HG02973 (cell line): ENCODE data around the gene PLXNB1.

Experiments used
- ATAC-seq: cut with Tn5 transposase; IDR thresholded peaks from one replicate; pipeline ENCODE4 v1.9.1; 2021; ENCODE audit warnings: moderate library complexity; ENCODE audit not compliant: unreplicated experiment

The PLXNB1 gene

DNA sequence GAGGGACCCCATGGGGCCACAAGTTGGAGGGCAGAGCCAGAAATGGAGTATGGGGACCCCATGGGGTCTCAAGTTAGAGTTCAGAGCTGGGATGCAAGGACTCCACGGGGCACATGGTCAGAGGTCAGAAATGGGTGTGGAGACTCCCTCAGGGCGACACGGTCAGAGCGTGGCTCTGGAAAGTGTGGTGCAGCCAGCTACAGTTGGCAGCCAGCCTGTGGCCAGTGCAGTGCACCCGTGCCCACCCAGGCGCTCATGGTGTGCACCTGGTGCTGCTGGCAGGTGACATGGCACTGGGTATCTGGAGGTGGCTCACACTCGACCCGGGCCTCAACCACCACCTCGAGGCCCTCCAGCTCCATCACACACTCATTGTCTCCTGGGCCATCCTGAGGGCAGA, 11.2 kb downstream of the PLXNB1 start:
- no peak for ATAC-seq

DNA sequence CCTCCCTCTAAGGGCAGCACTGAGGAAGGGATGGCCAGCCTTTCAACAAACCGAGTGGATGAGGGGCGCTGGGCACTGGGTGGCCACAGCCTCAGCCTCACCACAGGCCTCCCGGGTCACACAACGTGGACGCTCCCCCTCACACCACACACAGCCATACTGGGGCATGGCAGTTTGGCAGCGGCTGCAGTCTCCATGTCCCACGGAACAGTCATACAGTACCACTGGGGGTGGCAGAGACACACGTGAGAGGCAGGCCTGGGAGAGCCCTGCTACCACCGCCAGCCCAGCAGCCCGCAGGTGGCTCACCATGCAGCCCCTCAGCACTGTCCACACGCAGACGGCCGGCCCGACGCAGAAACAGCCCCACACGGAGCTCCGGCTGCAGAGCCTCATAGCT, 11.7 kb downstream of the PLXNB1 start:
- ATAC-seq = no peak

DNA sequence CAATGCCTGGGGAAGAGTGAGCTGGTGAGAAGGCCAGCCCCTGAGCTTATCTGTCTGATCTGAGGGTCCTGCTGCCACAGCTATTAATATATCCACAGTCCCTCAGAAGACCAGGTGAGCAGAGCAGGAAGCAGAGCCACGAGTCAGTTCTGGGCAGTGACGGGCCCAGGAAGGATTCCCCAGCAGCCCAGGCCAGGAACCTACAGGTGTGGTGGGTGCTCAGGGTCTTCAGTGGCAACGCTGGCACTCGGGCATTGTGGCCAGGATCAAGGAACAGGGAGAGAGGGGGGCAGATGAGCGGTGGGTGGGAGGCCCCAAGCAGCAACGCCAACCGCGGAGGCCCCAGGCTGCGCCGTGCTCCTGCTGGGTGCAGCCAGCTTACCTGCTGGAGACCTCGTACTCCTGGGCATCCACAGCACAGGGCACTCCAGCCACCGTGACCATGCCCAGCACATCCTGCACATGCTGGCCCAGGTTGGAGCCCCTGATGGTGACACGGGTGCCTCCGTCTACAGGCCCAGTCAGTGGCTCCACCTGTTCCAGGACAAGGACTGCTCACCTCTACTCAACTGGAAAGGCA, 12.3 kb downstream of the PLXNB1 start:
- ATAC-seq = no peak

DNA sequence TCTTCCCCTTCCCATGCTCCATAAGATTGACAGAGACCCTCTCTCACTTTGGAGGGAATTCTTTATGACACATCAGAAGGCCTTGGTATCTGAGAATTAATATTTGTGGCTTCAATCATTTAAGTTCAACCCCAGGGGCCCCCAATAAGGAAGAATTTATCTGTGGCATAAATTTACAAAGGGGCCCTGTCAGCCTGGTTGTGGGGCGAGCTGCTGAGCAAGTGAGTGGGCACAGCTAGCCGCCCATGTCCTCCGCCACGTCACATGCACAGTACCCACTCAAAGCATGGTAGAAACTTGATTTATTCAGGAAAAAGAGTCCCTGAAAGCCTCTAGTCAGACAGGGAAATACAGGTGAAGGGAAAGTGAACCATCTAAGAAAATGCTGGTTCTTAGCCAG, 13.3 kb downstream of the PLXNB1 start:
- ATAC-seq = no peak

DNA sequence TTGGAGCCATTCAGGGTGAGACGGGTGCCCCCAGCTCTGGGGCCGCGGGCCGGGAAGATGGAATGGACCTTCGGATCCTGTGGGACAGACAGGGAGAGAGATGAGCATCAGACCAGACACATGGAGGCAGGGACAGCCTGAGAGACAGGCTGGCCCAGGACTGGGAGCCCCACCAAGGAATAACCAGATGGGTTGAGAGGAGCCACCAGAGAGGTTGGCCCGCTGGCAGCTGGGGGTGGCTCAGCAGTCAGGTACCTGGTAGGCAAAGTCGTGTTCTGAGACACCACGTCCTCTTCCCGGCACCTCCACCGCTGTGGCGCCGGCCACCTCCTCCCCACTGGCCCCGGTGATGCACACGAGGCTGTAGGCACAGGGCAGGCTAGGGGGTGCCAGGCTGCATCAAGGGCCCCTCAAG, 13.8 kb downstream of the PLXNB1 start:
- no peak for ATAC-seq

DNA sequence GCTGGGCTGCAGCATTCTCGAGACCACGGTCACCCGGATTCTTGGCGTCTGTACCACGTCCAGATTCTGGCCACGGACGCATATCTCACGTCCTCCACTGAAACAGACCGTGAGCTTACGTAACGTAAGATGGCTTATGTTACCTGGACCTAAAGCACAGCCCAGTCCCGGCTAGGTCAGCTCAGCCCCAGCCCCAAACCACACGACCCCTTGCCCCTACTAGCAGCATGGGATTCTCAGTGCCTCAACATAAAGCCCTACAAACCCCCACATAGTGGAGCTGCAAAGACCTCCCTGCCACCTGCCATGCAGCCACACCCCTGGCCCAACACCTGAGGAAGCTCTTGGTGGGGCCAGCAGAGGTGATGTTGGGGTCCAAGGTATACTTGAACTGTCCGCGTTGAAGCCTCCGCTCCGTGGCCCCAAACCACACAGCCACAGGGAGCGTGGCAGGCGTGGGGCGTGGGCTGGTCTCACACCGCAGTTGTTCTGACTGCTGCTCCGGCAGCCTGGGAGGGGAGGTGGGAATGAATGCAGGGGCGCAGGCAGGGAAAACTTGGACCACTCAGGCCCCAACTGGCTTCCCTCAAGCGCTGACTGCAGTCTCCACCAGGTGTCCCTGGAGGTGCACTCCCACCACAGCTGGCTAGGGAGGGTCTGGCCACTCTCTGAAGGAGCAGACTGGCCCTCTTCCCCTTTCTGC, 14.5 kb downstream of the PLXNB1 start:
- no peak for ATAC-seq

DNA sequence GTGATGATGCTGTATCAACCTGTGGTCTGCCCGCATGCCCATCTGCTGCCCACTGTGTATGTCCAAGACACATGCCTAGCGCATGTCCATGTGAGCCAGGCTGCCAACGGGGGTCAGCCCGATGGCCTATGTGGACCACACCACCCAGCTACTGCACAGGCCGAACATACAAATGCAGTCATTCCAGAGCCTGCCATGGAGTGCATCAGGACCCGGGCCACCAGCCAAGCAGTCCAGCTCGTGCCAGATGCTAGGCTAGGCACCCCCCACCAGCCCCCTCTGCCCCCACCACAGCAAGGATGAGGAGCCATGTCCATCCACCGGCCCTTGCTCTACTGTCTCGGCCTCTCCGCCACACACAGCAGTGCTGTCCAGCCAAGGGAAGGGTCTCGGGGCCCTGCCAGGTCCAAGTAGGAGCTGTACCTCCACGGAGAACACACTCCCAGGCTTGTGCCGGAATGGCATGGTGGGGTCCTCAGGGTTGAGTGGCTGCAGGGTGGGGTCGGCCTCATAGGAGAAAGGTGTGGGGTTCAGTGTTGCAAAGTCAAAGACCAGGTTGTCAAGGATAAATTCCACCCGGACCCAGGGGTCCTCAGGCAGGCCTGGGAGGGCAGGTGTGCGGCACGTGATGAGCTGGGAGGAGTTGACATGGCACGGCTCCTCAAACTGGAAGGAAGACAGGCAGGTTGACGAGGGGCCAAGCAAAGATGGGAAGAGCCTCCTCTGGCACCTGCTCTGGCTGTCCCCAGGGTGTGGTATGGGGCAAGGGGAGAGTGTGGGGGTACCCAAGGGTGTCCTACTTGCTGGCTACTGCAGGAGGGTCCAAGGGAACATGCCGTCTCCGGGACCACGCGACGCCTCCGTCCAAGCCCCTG, 15.3 kb downstream of the PLXNB1 start:
- ATAC-seq = no peak

DNA sequence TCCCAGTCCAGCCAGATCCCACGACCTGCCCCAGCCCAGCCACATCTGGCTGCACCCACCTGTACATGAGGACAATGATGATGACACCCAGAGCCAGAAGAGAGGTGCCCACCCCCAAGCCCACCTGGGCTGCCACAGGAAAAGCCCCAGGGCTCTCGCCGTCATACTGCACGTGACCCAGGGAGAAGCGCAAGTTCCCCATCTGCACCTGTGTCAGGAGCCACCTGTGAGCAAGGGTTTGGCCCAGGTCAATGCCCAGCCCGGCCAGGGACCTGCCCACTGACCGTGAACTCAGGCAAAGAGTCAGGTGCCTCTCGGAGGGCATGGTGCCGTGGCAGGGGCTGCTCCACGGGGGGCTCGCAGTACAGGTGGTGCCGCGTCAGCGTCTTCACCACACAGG, 16.3 kb downstream of the PLXNB1 start:
- ATAC-seq = no peak

DNA sequence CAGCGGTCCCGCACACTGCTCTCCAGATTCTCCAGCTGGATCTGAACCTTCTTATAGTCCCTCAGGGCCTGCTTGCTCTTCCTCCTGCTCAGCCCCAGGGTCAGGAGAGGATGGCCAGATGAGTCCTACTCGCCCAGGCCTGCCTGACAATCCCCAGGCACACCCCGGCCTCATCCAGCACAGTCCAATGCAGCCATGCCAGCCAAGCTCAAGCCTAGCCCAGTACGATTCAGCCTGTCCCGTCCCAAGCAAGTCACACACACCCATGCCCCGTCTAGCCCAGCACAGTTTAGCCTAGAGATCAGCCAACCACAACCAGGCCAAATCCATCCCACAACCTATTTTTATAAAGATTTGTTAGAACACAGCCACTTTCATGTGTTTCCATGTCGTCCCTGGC, 16.8 kb downstream of the PLXNB1 start:
- no peak for ATAC-seq

DNA sequence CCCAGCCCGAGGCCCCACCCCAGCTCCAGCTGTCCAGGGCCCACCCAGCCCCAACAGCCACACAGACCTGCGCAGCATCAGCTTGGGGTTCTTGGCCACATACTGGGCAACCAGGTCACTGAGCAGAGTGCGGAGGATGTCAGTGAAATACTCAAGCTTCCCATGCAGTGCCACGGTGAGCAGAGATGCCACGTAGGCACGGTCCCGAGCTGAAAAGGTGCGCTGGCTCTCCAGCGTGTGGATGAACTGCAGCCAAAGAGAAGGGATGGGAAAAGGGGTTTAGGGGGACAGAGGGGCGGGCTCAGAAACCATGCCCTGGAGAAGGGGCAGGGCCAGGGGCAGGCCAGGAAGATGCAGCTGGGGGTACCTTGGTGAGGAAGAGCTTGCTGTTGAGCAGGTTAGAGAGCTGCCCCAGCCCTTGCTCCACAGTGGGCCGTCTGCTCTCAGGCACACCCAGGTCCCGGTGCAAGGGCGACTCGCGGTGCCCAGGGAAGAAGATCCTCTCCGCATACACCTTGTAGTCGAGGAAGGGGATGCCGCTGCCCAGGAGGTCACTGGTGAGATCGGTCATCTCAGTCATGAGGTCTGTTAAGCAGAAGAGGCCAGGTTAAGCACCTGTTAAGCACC, 17.4 kb downstream of the PLXNB1 start:
- no peak for ATAC-seq

DNA sequence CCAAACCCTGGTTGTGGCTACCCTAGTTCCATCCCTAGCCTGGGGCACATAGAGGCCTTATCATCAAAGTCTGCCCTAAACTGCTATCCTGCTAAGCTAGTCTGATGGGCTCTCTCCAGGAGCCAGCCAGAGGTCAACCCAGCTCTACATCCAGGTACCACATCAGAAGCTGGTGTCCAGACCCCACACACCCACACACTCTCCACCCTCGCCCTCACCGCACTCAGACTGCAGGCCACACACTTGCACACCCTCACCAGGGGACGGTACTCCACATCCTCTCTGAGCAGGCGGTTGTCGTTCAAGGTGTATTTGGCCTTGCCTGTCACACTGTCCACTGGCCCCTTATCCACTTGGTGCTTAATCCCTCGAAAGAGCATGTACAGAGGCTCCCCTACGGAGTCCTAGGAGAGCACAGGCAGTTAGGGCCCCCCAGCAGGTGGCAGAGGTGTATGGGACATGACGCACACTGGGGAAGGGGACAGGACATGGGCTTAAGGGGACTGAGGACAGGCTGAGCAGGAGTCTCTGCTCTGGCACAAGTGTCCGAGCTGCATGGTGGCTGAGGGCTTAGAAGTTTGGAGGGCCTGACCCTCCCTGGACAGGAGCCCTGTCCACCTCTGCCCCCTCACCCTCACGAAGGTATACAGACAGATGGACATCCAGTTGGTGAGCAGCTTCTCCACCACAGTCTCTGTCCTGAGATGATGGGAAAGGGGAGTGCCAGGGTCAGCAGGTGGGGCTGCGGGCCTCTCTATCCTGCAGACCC, 18.1 kb downstream of the PLXNB1 start:
- no peak for ATAC-seq

DNA sequence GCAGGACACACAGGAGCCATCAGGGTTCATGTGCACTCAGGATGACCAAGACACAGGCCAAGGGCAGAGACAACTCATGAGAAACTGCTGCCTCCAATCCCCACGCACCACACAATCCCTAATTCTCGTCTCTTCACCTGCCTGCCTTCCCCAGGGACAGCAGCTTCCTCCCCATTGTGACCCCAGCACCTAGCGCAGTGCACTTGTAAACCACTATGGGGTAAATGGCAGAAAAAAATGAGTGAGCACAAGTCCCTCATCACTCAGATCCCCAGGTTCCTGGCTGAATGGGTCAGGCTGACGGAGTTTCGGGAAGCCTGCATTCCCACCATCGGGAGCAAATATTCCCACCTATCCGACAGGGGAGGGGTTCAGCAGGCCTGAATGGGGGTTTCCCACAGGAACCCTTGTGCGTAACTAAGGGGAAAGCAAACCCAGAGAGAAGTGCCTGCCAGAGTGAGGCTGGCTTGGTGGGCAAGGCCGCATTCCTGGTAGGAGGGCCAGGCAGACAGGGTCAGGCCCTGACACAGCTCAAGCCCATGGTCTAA, 18.8 kb downstream of the PLXNB1 start:
- no peak for ATAC-seq

DNA sequence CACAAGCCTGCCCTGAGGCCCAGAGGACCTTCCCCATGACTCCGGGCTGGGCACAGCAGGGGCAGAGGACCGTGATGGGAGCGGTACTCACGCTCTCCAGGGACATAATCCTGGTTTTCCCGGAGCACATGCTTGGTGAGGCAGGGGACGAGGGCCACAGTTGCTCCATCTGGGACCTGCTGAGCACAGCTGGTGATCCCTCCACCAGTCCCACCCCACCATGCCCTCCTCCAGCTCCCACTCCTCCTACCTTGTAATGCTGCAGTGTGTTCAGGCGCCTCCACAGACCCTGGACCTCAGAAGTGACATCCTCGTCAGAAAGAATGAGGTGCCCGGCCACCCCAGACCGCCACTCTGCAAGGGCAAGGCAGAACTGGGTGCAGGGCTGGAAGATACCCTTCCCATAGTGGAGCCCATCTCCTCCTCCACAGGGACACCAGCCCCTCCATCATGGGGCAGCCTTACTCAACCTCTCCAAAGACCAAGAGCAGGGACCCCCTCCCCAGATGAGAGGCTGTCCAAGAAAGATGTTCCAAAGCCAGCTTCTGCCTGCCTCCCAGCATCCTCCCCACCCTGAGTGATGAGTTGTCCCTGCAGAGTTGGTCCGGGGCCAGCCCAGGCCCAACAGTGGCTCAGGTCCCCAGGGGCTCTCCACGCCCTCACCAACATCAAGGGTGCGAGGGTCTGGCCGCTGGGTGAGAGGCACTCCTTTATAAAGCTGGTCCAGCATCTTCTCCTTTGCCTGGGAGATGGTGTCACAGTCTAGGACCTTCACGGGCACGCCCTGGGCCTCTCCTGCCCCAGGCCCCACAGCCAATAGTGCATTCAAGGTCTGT, 19.5 kb downstream of the PLXNB1 start:
- ATAC-seq = no peak

DNA sequence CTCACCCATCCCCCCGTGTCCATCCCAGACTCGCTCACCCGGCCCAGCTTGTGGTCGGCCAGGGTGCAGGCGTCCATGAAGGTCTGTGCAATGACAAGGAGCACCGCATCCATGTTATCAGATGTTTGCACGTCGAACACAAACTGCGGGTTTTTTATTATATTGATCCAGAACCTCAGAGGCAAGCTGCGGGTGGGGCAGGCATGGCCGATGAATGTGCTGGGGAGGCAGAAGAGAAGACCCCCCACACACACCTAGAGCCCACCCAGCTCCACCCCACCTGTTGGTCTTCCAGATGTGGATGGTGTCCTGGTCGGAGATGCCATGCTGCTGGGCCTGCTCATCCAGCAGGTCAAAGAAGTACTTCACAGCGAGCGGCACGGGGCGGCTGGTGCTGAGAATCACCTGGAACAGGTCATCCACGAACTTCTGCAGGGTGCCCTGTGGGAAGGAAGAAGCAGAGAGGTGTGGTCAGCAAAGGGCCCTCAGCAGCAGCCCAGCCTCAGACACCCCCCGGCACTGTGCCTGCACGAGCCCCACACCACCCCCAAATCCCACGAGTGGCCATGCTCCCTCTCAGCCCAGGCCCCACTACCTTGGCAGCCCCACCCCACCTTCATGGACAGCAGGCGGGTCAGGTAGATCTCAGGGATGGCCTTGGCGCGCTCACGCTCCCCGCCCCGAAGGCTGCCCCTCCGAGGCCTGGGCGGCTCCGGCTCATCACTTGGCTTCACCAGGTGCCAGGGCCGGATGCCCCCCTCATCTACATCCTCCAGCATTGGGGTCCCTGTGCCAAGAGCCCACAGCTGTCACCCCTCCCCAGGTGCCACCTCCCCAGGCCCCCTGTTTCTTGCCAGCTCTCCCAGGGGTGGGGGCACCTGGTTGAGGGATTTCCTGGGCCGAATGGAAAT, 20.3 kb downstream of the PLXNB1 start:
- no peak for ATAC-seq

DNA sequence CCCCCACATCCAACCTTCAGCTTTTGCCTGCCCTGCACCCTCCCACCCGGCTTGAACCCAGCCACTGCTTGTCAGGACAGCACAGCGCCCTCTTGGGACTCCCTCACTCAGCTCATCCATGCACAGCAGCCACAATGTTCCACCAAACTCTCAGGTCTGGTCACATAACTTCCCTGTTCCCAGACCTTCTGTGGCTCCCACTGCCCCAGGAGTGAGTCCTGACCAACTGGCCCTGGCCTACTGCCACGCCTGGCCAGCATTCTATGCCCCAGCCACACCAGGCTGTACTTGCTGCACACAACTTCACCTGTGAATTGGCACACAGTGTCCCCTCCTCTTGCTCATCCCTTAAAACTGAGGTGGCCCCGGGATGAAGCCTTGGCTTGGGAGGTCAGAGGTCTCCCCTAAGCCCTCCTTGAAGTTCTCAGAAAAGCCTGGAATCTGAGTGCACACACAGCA, 21.0 kb downstream of the PLXNB1 start:
- no peak for ATAC-seq

DNA sequence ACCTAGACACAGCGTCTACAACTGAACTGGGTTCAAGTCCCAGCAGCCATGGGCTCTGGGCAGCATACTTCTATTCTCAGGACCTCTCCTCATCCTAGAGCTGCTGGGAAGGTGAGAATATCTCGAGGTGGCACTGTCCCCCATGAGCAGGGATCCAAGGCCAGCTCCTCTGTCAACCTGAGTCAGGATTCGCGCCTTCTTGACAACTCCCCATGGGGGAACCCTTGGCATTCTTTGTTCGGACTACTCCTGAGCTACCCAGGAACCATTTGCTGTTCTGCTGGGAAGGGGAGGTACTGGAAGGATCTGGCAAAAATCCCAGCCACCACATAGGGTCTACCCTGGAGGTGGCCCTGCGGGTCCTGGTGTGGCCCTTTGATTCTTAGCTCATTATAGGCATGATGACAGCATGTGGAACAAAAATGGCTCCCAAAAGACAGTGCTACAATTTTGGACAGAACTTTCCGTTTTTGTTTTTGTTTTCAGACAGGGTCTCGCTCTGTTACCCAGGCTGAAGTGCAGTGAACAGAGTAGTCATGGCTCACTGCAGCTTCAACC, 22.3 kb downstream of the PLXNB1 start:
- ATAC-seq = no peak

DNA sequence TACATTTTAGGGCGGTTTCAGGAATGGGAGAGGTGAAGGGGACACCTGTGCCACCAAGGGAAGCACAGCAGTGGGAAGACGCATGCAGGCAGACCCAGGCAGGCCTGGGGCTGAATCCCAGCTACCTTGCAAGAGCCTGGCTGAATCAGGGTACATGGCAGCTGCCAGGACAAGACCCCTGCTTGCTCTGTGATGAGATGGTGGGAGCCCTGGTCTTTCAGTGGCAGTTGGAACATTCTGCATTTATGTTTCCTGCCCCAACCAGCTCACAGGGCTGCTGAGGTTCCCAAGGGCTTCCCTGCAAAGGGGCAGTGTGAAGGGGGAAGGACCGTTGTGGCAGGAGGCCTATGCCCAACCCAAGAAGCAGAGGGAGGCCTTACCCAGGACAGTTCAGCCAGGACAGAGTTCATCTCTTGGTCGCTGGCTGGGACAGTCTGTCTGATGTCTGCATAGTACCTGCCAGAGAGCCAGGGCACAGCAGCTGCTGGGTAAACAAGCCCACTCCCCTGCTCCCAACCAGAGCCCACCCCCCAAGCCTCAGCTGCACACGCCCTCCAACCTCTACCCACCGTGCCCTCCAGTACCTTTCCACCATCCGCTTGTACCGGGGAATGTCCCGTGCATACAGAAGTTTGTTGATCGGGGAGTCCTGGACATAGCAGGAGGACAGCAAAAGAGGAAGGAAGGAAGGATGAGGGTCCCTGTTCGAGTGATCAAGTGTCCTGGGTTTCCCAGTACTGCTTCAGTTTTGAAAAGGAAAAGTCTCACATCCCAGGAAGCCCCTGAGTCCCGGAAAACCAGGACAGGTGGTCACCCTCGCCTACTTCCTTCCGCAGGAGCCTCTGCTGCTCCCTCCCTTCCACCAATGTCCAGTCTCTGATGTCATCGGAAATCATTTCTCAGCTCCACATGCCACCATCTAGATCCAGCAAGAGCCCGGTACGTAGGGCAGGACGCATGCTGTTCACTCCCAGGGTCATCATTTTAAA, 23.1 kb downstream of the PLXNB1 start:
- ATAC-seq = no peak
